Hypothalamus (tissue), 51 donors: ENCODE data around the gene FTCD.
"Not testable (repeated sequence)": the region's sequence is repeated elsewhere in the genome, so short reads cannot be mapped to it uniquely, and the experiment has no call there.

Experiments used
- DNase-seq, 51 donors: peaks; one replicate each; lab custom pipeline; 2025; lab: John Stamatoyannopoulos, UW

Gene FTCD

DNA sequence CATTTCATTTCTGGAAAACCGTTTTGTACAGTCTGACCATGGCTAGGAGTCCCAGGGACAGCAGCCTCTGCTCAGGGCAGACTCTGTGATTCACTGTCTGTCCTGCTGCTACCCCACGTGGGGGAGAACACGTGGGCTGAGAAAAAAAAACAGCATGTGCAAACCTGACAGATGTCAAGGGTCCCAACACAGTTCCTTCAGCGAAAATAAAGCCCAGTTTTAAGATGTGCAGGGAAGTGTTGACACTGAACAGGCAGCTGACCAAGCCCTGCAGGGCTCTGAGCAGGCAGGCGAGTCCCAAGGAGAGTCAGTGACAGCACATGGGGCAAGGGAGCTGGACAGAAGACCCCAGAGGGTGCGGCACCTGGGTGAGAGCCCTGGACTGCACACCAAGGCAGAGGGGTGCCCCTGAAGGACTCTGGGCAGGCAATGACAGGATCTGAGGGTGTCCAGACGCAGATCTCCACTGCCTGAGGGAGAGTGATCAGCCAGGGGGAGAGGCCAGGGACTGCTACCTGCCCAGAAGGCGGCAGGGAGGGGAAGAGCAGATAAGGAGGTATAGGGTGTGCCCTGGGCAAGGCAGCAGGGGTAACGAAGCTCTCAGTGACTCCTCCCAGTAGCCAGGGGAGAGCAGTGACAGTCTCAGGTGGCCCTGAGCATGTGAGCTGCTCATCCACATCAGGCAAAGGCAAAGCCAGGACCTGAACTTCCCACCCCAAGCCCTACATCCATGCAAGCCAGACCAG lies 34.0 kb upstream of the FTCD start:
- DNase-seq = peak in 1 of 51 donors; percentile 43

DNA sequence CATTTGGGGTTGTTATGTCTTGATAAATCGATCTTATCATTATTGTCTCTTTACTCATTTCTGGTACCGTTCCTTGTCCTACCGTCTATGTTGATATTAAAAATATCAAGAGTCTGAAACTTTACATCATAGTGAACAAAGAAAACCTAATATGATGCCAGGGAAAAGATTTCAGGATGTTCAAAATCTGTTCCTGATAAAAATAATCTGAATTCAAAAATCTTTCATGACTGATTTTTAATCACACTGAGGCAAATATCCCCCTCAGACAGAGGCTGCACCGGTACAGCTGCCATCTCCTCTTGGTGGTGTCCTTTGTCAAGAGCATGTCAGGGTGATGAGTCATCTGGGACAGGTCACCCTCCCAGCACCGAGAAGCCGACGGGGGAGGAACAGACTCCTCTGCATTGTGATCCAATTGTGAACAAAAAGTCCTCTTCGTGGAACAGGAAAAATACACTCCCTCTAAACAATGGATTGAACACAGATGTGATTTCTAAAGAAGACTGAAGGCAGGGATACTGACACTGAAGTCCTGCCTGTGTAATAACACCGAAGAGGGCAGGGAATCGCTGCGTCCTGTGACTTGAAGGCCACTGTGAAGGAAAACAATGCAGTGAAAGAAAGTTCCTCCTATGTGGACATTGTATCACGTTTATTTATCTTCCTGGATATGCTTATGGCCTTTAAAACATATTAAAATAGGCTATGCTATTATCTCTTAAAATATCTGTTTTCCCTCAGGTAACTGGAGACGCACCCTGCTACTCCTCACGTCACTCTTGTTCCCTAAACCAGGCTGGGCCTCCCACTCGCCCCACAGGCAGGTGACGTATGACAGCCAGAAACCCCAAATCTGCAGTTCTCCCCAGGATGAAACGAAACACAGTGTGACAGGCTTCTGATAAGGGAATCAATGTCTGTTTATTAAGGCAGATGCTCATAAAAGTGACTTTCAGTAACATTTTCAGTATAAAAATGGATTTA lies 33.1 kb upstream of the FTCD start:
- peak in 18 of 51 donors; percentile 16 to 73 (median 49) for DNase-seq

DNA sequence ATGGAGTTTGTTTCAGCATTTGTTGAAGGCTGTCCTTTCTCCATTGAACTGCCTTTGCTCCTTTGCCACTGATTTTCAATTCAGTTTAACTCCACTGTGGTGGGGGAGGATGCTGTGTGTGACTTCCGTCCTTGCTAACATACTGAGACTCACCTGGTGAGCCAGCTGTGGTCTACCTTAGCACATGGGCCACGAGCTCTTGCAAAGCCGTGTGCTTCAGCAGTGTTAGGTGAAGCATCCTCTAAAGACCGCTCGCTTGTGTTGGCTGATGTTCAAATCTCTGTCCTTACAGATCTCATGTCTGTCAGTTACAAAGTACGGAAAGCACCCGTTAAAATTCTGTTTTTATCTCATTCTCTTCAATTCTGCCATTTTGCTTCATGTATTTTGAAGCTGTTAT lies 32.4 kb upstream of the FTCD start:
- DNase-seq = no peak

DNA sequence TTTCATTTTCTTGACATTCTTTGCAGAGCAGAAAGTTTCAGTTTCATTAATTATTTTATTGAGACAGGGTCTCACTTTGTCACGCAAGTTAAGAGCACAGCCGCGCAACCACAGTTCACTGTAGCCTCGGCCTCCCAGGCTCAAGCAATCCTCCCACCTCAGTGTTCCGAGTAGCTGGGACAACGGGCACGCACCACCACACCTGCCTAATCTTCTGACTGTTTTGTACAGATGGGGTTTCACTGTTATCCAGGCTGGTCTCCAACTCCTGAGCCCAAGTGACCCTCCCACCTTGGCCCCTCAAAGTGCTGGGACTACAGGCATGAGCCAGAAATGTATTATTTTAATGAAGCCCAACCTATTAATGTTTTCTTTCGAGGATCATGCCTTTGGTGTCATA lies 31.9 kb upstream of the FTCD start:
- no peak for DNase-seq

DNA sequence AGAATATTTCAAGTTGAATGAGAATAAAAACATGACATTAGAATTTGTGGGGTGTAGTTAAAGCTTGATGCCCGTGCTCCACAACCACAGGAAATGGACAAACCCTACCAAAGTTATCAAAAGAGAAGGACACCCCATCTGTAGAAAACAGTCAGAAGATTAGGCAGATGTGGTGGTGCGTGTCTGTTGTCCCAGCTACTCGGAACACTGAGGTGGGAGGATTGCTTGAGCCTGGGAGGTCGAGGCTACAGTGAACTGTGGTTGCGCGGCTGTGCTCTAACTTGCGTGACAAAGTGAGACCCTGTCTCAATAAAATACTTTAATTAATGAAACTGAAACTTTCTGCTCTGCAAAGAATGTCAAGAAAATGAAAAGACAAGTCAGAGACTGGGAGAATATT lies 30.3 kb upstream of the FTCD start:
- no peak for DNase-seq

DNA sequence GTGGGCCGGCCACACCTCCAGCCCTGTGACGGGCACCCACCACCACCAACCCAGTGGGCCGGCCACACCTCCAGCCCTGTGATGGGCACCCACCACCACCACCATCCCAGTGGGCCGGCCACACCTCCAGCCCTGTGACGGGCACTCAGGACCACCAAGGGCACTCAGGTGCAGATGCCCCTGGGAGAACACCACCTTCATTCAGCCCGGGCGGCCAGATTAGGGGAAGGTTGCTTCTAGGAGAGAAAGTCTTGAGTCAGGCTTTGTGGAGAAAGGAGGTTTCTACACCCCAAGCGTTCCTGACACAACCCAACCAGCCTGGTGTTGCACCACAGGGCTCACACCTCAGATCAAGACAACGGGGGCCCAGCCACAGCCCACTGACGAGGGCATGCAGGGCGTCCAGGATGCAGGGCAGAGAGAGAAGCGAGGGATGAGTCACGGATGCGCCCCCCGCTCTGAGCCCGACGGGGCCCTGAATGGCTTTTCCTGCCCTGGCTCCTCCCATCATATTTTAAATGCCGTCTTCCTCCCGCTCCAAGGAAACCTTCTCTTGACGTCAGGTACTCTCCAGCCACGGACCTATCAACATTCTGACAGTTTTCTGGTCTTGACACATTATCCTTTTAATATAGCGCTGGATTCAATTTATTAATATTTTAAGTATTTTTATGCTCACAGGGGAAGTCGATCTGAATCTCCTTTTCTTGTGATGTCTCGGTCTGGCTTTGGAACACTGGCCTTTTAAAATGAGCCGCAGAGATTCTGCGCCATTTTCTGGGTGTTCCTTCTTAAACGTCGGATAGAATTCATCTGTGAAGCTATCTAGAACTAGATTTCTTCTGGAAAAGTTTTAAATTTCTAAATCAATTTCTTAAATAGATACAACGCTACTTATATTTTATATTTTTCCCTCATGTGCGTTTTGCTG lies 29.5 kb upstream of the FTCD start:
- DNase-seq = peak in 49 of 51 donors; percentile 26 to 99 (median 79)

DNA sequence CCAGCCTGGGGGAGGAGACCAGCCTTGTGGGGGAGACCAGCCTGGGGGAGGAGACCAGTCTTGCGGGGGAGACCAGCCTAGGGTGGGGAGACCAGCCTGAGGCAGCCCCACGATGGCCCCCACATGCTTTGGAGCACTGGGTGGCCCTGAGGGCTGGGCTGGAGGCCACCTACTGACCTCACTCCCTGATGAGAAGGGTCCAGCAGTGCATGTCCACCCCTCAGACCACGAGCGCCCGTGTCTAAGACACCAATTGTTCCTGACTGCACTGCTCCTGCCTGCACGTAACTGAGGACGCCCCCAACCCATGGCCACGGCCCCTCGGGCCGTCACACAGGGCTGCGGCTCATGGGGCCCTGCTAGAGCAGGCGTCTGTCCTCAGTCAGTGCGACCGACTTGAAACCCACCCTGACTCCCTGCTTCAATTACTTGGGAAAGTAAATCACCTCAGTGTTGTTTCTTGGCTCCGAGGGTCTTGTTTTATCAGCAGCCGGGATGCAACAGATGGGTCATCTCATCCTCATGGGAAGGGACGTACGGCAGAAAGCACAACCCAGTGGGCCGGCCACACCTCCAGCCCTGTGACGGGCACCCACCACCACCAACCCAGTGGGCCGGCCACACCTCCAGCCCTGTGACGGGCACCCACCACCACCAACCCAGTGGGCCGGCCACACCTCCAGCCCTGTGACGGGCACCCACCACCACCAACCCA lies 28.7 kb upstream of the FTCD start, which contains the start of gene SPATC1L:
SPATC1L (minus strand) TSS at position 550 of the 715 bp plus-strand sequence. CDS start 1,643 bp downstream, outside the sequence.
- peak in 24 of 51 donors; percentile 24 to 95 (median 75) for DNase-seq

DNA sequence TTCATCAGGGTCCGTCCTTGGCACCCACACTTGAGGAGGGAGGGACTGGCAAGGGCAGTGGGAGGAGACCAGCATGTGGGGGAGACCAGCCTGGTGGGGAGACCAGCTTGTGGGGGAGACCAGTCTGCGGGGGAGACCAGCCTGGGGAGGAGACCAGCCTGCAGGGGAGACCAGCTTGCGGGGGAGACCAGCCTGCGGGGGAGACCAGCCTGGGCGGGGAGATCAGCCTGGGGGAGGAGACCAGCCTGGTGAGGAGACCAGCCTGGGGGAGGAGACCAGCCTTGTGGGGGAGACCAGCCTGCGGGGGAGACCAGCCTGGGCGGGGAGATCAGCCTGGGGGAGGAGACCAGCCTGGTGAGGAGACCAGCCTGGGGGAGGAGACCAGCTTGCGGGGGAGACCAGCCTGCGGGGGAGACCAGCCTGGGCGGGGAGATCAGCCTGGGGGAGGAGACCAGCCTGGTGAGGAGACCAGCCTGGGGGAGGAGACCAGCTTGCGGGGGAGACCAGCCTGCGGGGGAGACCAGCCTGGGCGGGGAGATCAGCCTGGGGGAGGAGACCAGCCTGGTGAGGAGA lies 28.0 kb upstream of the FTCD start:
- not testable (repeated sequence) for DNase-seq

DNA sequence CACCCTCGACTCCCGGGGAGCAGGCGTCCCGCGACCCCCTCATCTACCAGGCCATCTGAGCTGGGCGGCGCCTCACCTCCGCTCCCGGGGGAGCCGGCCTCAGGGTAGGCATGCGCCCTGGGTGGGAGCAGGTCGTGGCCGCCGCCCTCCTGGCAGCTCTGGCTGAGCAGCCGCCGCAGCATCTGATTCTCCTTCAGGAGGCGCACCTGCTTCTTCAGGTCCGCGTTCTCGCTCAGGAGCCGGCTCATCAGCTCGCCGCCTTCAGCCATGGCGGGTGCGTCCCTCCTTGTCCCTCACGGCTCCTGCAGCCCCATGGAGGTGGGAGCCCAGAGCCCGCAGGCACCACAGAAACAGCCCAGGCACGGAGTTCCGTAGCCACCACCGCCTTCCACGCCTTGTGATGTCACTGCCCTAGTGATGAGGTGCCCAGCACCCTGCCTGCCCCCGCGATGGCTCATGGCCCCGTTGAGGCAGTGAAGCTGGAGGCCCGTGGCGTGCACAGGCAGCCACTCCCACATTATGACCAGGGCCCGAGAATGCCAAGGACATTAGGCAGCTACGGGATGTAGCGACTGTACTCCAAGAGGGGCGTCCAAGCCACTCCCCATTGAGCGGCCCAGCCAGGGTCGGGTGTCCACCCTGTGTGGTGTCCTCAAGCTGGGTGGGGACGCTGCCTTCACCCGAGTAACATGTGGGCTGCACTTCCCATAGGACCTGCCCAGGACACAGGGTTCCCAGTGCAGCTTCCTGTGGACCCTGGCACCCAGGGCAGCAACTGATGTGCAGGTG lies 27.4 kb upstream of the FTCD start:
- no peak for DNase-seq

DNA sequence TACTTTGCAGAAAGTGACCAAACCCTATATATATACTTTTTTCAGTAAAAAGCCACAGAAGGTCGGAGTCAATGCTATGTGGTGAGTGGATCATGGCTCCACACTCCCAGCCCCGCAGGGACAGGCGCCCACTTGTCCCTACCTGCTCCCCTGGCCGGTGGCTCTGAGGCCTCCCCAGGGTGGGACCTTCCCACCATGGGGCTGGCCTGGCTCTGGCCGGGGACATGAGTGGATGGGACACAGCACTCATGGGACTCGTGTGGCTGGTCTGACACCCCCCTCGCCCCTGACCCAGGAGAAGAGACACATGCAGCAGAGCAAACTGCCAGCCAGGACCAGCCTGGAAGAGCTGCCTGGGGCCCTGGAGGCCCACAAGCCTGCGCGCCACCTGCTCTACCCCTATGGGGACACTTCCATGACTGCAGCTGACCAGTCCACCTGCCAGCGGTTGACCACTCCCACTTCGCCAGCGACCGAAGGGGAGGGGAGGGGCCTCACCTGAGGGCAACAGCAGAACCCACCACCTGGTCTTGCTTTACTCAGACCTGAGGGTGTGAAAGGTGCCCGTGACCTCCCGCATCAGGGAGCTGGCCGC lies 26.7 kb upstream of the FTCD start:
- no peak for DNase-seq

DNA sequence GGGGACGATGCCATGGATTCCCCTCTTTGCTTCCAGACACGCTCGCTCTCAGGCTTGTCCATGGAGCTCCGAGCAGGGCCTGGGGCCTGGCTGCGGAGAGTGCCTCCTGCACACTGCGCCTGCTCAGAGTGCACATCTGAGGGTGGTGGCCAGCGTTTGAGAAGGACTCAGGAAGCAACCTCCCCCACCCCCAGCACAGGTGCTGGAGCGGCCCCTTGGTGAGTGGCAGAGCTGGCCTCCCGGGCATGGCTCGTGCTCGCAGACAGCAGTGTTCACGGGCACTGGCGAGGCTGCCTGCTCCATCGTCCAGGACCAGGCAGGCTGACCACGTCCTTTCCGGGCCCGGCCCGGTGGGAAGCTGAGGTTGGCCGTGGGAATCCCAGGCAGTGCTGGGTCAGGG lies 26.1 kb upstream of the FTCD start:
- DNase-seq = no peak

DNA sequence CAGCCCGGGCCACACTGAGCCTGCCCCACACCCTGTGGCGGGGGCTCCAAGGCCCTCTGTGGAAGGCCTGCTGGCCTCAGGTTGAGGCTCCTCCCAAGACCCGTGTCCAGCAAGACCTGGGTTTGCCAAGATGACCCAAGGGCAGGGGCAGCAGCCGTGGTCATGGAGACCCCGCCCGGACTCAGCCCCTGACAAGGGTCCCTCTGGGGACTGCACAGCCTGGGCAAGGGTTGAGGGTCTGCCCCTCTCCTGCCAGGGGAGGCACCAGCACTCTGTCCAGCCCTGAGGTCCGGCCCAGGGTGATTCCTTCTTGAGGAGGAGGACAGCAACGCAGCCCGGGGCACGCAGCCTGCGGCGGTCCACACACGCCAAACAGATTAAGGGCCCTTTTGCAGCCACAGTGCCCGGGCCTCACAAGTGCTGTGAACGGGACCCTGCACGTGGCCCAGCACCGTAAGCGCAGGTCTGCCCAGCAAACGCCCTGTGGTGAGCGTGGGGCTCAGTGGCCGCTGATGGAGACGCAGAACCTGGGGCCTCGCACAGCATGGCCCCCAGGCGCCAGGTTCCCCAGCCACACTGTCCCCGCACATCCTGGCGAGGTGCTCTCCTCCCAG lies 25.5 kb upstream of the FTCD start:
- no peak for DNase-seq

DNA sequence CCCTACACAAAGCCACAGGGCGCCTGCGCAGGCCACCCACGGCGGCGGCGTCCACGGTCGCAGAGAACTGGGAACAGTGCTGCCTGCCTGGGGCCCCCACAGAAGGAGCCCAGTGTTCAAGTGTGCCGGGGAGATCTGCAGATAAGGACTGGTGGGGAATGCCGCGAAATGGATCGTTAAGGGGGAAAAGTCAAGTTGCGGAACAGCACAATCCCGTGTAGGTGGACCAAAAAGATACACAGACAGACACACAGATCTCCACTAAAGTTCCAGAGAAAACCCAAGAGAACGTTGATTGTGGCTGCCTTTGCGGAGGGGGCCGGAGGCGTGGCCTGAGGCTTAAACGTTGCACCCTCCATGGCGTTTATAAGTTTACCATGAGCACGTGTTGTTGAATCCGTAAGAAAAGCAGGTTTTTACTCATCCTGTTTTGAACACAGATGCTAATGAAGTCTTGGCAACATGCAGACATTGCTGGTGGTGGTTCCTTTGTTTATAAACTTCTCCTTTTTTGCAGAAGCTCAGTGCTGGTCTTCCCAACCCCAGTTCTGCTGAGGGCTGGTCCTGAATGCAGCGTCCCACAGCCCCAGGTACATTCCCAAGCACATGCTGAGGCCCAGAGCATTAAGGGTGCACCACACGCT lies 24.8 kb upstream of the FTCD start:
- DNase-seq = no peak

DNA sequence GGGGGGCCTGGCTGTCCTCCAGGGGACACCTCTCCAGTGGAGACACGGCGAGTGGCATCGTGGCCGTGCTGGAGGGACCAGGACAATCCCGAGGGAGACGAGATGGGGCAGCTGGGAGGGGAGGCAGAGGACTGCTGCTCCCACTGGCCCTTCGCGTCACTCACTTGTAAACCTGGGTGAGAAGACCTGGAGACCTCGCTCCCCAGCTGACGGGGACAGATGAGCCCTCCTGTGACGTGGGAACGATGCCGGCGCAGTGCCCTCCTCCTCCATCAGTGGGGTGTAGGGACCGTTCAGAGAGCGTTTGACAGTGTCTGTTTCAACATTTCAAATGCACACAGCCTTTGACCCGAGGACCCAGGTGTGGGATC lies 24.3 kb upstream of the FTCD start:
- DNase-seq = no peak

DNA sequence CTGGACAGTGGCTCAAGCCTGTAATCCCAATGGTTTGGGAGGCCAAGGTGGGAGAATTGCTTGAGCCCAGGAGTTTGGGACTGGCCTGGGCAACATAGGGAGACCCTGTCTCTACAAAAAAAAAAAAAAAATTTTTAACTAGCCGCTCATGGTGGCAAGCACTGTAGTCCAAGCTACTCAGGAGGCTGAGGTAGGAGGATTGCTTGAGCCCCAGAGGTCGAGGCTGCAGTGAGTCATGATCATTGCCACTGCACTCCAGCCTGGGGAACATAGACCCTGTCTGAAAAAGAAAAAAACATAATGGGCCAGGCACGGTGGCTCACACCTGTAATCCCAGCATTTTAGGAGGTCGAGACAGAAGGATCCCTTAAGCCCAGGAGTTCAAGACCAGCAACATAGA lies 23.6 kb upstream of the FTCD start:
- no peak for DNase-seq

DNA sequence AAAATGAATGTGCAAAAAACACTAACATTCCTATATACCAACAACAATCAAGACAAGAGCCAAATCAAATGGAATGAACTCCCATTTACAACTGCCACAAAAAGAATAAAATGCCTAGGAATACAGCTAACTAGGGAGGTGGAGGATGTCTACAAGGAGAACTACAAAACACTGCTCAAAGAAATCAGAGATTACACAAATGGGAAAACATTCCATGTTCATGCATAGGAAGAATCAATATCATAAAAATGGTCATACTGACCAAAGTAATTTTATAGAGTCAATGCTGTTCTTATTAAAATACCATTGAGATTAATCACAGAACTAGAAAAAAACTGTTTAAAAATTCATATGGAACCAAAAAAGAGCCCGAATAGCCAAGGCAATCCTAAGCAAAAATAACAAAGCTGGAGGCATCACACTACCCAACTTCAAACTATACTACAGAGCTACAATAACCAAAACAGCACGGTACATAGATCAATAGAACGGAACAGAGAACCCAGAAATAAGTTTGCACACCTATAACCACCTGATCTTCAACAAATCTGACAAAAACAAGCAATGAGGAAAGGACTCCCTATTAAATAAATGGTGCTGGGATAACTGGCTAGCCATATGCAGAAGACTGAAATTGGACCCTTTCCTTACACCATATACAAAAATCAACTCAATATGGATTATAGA lies 21.2 kb upstream of the FTCD start:
- not testable (repeated sequence) for DNase-seq

DNA sequence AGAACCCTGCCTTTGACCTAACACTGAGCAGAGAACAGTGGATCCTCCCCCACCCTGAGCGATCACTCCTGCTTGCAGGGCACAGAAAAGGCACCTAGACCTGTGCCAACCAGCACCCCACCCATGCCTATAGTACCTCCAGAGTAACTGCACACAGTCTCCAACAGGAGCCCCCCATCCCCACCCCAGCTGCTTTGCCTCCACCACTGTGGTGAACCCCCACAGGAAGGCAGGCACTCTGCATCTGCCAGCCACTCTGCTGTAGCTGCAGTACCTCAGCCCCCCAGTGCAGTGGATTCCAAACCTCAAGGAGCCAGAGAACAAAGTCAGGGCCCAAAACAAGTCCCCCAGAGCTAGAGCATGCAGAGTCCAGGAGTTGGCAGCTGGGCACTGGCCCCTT lies 18.2 kb upstream of the FTCD start:
- DNase-seq = no peak
